ENCODE results near the gene PEX14. TPM values are rescaled to one million over a fixed set of nuclear protein-coding genes. Genes with fewer than 3 reads are reported as not detected.
A peak's percentile ranks its signal among the peaks of the same experiment; 100 is the strongest.

The PEX14 gene
- total RNA-seq, 2 donors from 2014 or later, result 20.7 to 23.7 TPM

DNA sequence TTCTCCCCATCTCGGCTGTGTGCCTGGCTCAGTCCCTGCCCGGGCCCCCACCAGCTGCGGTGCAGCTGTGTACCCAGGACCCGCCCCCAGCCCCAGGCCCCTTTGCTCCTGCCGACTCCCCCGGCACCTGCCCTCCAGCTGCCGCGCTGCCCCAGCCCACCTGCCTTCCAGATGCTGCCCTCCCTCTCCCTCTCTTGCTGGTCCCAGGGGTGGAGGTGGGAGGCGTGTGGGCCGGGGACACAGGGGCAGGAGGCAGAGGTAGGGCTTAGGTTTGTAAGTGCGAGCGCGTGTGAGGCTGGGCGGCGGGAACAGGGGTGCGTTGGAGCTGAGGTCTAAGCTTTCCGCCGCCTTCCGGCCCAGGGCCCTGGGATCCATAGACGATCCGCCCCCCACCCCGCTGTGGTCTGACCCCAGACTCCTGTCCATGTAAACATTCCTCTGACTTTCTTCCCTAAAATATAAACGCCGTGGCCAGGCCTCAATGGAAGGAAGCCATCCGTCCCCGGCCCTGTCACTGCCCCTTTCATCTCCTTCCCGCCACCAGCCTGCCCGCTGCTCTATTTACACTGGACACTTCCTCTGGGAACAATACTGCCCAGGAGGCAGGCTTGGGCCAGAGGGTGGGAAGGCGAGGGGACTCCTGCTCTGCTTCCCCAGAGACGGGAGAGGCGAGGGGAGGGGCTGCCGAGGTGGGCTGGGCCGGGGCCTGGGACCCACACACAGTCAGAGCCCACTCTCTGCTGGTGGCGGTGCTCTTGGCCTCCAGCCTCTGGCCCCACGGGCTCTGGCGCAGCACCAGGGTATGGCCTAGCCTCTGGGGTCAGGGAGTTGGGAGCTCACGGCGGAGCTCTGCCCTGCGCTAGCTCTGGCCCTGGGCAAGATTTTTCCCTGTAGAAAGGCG lies 193.4 kb downstream of the PEX14 start:
- DNase-seq (ENCODE audit: low spot score) (no peak), ATAC-seq (no peak)
- Mint-ChIP-seq H3K27me3 (no peaks in the 10 kb centered on the region), H3K4me3 (no peak overlapping the region), H3K27ac (no peak overlapping the region), H3K36me3 (no peaks in the 10 kb centered on the region), H3K4me1 (ENCODE audit: low read depth in 2 of 2) (peaks cover 0 to 16% of the 10 kb centered on the region in 2 donors), H3K9me3 (no peaks in the 10 kb centered on the region)

GRCh38 chr1:10669570-10669969 lies 194.8 kb downstream of the PEX14 start:
- no peaks in the 10 kb centered on the region for H3K9me3 Mint-ChIP-seq
- ATAC-seq (no peak), DNase-seq (ENCODE audit: low spot score) (no peak)
- H3K4me1 Mint-ChIP-seq (ENCODE audit: low read depth in 2 of 2), result peaks cover 0 to 16% of the 10 kb centered on the region in 2 donors
- H3K27me3 Mint-ChIP-seq, result no peaks in the 10 kb centered on the region
- no peak overlapping the region for H3K4me3 Mint-ChIP-seq
- H3K27ac Mint-ChIP-seq, result no peak overlapping the region
- no peaks in the 10 kb centered on the region for H3K36me3 Mint-ChIP-seq

DNA sequence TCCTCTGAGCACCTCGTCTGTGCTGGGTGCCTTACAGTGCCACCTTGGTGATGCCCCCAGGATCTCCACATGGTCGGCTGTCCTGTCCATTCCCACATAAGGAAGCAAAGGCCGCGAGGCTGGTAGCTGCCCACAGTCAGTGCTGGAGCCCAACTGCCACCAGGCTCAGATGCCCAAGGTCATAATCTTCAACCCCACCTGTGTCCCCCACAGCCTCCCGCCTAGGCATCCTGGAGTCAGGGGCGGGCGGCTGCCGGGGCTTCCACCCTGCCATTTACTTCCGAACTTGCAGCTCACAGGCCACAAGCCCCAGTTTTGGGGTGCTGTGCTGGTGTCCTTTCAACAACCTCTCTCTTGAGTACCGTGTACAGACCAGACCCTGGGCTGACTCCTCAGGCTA lies 195.4 kb downstream of the PEX14 start:
- Mint-ChIP-seq H3K27me3 (no peaks in the 10 kb centered on the region), H3K36me3 (no peaks in the 10 kb centered on the region), H3K27ac (no peak overlapping the region), H3K4me3 (no peak overlapping the region), H3K4me1 (ENCODE audit: low read depth in 2 of 2) (peaks cover 0 to 16% of the 10 kb centered on the region in 2 donors), H3K9me3 (no peaks in the 10 kb centered on the region)
- ATAC-seq, result no peak
- no peak for DNase-seq (ENCODE audit: low spot score)

DNA sequence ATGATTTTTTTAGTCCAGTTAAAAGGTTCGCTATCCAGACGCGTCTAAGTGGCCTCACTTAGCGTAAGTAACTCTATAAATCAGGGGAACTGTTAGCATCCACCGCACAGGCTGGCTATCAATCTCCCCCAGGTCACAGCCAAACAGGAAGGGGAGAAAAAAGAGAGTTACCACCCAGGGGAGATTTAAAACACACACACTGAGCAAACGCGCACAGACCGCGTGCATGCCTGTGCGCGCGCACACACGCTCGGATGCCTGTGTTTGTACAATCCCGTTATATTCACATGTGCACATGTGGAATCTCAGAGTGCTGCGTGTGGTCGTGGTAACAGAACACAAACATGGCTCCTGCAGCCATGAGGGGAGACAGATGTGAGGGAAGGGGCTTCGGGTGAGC lies 196.3 kb downstream of the PEX14 start:
- Mint-ChIP-seq H3K9me3 (no peaks in the 10 kb centered on the region), H3K4me3 (no peak overlapping the region), H3K4me1 (ENCODE audit: low read depth in 2 of 2) (peaks cover 0 to 16% of the 10 kb centered on the region in 2 donors), H3K27me3 (no peaks in the 10 kb centered on the region), H3K36me3 (no peaks in the 10 kb centered on the region), H3K27ac (no peak overlapping the region)
- ATAC-seq, result no peak
- no peak for DNase-seq (ENCODE audit: low spot score)

- ATAC-seq (no peak), DNase-seq (ENCODE audit: low spot score) (no peak)
- Mint-ChIP-seq H3K9me3 (no peaks in the 10 kb centered on the region), H3K36me3 (no peaks in the 10 kb centered on the region), H3K27me3 (no peaks in the 10 kb centered on the region), H3K27ac (no peak overlapping the region), H3K4me1 (ENCODE audit: low read depth in 2 of 2) (peaks cover 0 to 23% of the 10 kb centered on the region in 2 donors), H3K4me3 (no peak overlapping the region)
Observed at GRCh38 chr1:10671622-10672342, 197.0 kb downstream of the PEX14 start.

- Mint-ChIP-seq H3K36me3 (no peaks in the 10 kb centered on the region), H3K27ac (no peak overlapping the region), H3K4me3 (no peak overlapping the region), H3K27me3 (no peaks in the 10 kb centered on the region), H3K9me3 (no peaks in the 10 kb centered on the region), H3K4me1 (ENCODE audit: low read depth in 2 of 2) (peaks cover 0 to 24% of the 10 kb centered on the region in 2 donors)
- ATAC-seq, result no peak
- no peak for DNase-seq (ENCODE audit: low spot score)
Observed at GRCh38 chr1:10672343-10673050, 197.7 kb downstream of the PEX14 start.

- H3K4me1 Mint-ChIP-seq (ENCODE audit: low read depth in 2 of 2), result peaks cover 0 to 24% of the 10 kb centered on the region in 2 donors
- H3K27me3 Mint-ChIP-seq, result no peaks in the 10 kb centered on the region
Observed at GRCh38 chr1:10673109-10673711, 198.5 kb downstream of the PEX14 start.

GRCh38 chr1:10674222-10674621 lies 199.5 kb downstream of the PEX14 start:
- Mint-ChIP-seq H3K9me3 (no peaks in the 10 kb centered on the region), H3K4me1 (ENCODE audit: low read depth in 2 of 2) (peaks cover 0 to 24% of the 10 kb centered on the region in 2 donors), H3K27me3 (no peaks in the 10 kb centered on the region), H3K27ac (no peak overlapping the region), H3K36me3 (no peaks in the 10 kb centered on the region), H3K4me3 (no peak overlapping the region)
- ATAC-seq (peak in 1 of 2 donors; percentile 6), DNase-seq (ENCODE audit: low spot score) (no peak)

More at GRCh38 chr1:10673109-10673711, 198.5 kb downstream of the PEX14 start:
- no peak overlapping the region for H3K4me3 Mint-ChIP-seq
- no peaks in the 10 kb centered on the region for H3K36me3 Mint-ChIP-seq
- ATAC-seq (no peak), DNase-seq (ENCODE audit: low spot score) (no peak)
- no peak overlapping the region for H3K27ac Mint-ChIP-seq
- no peaks in the 10 kb centered on the region for H3K9me3 Mint-ChIP-seq

GRCh38 chr1:10674700-10675609 lies 200.2 kb downstream of the PEX14 start:
- no peaks in the 10 kb centered on the region for H3K27me3 Mint-ChIP-seq
- H3K36me3 Mint-ChIP-seq, result no peaks in the 10 kb centered on the region
- ATAC-seq (no peak), DNase-seq (ENCODE audit: low spot score) (no peak)
- no peak overlapping the region for H3K4me3 Mint-ChIP-seq
- H3K27ac Mint-ChIP-seq, result no peak overlapping the region
- H3K9me3 Mint-ChIP-seq, result no peaks in the 10 kb centered on the region
- H3K4me1 Mint-ChIP-seq (ENCODE audit: low read depth in 2 of 2), result peaks cover 0 to 29% of the 10 kb centered on the region in 2 donors

DNA sequence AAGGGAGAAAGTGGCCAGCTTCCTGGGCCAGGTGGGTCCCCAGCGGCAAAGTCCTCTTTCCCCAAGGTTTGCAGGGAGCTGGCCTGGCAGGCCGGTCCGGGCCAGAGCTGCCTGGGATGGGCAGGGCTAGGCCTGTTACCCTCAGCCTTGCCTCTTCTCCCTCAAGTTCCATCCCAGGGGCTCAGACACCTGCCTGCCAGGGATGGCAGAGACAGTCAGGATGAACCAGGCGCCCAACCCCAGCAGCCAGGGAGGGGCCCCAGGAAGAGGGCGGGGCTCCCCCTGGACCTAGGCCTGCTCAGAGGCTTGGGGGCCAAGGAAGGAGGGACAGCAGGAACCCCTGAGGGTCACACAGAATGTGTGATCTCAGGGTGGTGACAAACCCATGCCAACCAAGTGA lies 201.1 kb downstream of the PEX14 start:
- Mint-ChIP-seq H3K4me3 (no peak overlapping the region), H3K27me3 (no peaks in the 10 kb centered on the region), H3K27ac (no peak overlapping the region), H3K36me3 (no peaks in the 10 kb centered on the region), H3K9me3 (no peaks in the 10 kb centered on the region), H3K4me1 (ENCODE audit: low read depth in 2 of 2) (peaks cover 0 to 24% of the 10 kb centered on the region in 2 donors)
- ATAC-seq, result no peak
- no peak for DNase-seq (ENCODE audit: low spot score)

GRCh38 chr1:10676963-10677362 lies 202.2 kb downstream of the PEX14 start:
- ATAC-seq, result no peak
- H3K27ac Mint-ChIP-seq, result no peak overlapping the region

GRCh38 chr1:10677491-10678391 lies 203.0 kb downstream of the PEX14 start:
- Mint-ChIP-seq H3K4me3 (no peak overlapping the region), H3K27ac (no peak overlapping the region), H3K9me3 (no peaks in the 10 kb centered on the region), H3K27me3 (no peaks in the 10 kb centered on the region), H3K36me3 (no peaks in the 10 kb centered on the region), H3K4me1 (ENCODE audit: low read depth in 2 of 2) (peaks cover 0 to 29% of the 10 kb centered on the region in 2 donors)
- no peak for DNase-seq (ENCODE audit: low spot score)
- no peak for ATAC-seq

More at GRCh38 chr1:10676963-10677362, 202.2 kb downstream of the PEX14 start:
- Mint-ChIP-seq H3K4me3 (no peak overlapping the region), H3K4me1 (ENCODE audit: low read depth in 2 of 2) (peaks cover 0 to 28% of the 10 kb centered on the region in 2 donors), H3K27me3 (no peaks in the 10 kb centered on the region), H3K36me3 (no peaks in the 10 kb centered on the region), H3K9me3 (no peaks in the 10 kb centered on the region)
- no peak for DNase-seq (ENCODE audit: low spot score)

Data from natural killer cell treated with Interleukin-12 subunit alpha and Interleukin-12 subunit beta and Interleukin-15 and Interleukin-18, amount 100 ng/mL, for 72 hours (primary cell).